H54 (cell line): ENCODE measurements around the gene RAD51B.

Experiments
- DNase-seq: peaks from one replicate; pipeline ENCODE4 v3.0.0; 2011; ENCODE audit warnings: low spot score, mixed read lengths; ENCODE audit not compliant: insufficient read length
- FAIRE-seq: peaks from 3 replicates; lab custom pipeline; 2011; peaks lifted over from hg19 to GRCh38; lab: Jason Lieb, UNC
- POLR2A ChIP-seq: IDR thresholded peaks from 2 replicates; pipeline ENCODE4 v1.6.1; 2011; ENCODE audit warnings: low read depth, mild to moderate bottlenecking, low read length

Gene RAD51B

DNA sequence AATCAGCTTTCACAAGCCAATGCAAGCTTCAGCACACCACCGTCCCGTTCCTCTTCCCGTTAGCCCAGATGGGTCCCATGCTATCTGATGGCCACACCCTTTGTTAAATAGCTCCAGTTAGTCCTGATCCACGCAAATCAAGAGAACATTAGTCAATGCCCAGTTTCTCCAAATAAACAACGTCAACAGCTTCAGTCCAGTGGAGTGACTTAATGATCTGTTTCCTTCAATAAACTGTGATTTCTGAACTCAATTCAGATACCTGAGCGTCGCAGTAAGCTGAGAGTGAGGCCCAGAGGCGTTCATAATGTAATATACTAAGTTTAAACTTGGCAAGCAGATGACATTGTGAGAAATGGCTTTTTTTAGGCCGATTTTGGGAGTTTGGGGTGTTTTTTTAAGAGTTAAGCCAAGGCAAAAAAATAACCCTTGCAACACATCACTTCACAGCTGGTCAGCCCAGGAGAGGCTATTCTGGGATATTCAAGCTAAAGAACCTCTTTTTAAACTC, 861.0 kb downstream of the RAD51B start:
- TF ChIP-seq POLR2A = no peak
- DNase-seq (no peak), FAIRE-seq (no peak)

DNA sequence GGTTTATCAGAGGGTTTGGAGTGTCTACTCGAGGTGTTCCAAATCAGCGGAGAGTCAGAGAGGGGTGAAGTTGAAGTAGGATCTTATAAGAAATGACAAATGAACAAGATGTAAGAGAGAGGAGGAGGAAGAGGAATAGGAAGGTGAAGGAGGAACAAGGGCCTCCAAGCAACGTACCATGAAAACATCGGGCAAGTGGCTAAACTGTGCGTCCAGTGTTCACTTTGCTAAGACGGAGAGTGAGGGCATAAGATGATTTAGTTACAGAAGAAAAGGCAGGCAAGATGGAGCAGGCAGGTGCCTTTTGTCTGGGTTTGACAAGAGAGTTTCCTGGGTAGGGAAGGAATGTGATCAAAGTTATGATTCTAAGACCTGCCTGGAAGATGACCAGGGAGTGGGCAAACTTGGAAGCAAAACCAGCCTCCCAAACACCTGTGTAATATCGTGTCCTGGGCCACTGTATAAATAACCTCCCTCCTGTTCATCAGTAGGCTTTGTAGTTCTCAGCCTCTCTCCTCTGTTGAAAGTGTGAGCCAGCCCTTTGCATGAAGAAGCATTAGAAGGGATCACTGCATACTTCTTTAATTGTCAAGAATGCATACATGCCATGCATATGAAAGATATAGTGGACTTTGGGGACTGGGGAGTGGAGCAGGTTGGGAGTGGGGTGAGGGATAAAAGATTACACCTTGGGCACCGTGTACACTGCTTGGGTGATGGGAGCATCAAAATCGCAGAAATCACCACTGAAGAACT, 861.9 kb downstream of the RAD51B start:
- no peak for FAIRE-seq
- DNase-seq = no peak
- no peak for TF ChIP-seq POLR2A

DNA sequence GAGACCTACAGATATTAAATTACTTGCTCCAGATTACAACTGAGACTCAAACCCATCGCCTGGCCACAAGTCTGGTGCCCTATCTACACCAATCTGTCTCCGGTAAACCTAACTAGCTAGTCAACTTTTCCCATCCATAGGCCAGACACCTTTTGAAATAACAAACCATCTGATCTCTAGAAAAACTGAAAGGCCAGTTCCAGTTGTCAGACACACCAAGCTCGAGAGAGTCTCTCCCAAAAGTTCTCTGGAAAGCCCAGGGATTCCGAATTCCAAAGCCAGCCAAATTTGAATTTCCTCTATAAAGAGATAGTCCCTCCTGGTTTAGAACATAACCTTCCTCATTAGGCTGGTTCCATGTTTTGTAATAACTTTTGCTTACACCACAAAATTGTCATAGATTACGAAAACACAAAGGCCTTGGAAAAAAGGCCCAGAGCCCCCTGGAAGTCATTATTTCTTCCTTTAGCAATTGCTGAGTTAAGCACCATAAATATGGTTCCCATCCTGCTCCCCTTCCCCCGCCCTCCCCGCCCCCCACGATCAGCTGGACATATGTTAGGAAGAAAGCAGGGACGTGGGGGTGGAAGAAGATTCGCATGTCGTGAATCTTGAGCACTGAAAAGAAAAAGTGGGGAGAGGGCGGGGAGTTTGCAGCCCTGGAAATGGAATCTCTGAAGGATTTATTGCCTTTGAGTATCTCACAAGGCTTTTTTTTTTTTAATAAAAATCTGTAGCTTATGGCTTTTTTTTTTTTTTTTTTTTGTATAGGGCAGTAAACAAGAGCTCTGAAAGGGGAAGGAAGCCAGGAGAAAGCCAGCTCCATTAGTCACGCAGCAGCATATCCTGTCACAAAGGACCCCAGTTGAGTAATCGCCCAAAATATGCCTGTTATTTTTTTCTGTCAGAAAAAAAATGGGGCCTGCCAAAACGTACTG, 862.9 kb downstream of the RAD51B start:
- DNase-seq = no peak
- FAIRE-seq = no peak
- TF ChIP-seq POLR2A = no peak

DNA sequence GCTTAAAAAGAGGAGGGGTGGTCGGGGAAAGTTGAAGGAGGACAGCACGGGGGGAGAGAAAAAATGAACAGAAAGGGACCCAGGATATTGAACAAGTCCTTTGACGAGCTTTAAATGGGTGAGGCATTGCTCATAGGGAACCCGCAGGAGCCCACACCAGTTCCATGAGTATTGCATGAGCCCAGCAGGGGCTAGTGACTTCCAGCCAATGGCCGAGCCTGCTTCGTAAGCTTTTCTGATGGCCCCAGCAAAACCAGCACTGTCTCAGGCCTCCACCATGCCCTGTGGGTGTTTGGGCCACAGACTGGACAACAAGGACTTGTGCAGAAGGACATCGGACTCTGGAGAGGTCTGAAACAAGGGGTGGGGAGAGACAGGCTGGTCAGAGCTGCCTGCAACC, 863.7 kb downstream of the RAD51B start:
- FAIRE-seq = no peak
- no peak; the same call in 1 of the 2 replicates for TF ChIP-seq POLR2A
- no peak for DNase-seq

GRCh38 chr14:68684466-68685418, 865.2 kb downstream of the RAD51B start:
- no peak for DNase-seq
- TF ChIP-seq POLR2A = no peak
- no peak for FAIRE-seq

GRCh38 chr14:68685419-68686204, 866.0 kb downstream of the RAD51B start:
- no peak for TF ChIP-seq POLR2A
- FAIRE-seq = peak; percentile 41
- DNase-seq = no peak

- DNase-seq (no peak), FAIRE-seq (no peak)
- TF ChIP-seq POLR2A = no peak
These were observed 866.6 kb downstream of the RAD51B start for GRCh38 chr14:68686205-68686465.

GRCh38 chr14:68686724-68687123, 867.1 kb downstream of the RAD51B start:
- TF ChIP-seq POLR2A = no peak
- FAIRE-seq (no peak), DNase-seq (no peak)

GRCh38 chr14:68687746-68688145, 868.2 kb downstream of the RAD51B start:
- FAIRE-seq (peak; percentile 64), DNase-seq (peak; percentile 52)
- no peak for TF ChIP-seq POLR2A

GRCh38 chr14:68688872-68689371, 869.3 kb downstream of the RAD51B start:
- no peak for TF ChIP-seq POLR2A
- DNase-seq (no peak), FAIRE-seq (no peak)

DNA sequence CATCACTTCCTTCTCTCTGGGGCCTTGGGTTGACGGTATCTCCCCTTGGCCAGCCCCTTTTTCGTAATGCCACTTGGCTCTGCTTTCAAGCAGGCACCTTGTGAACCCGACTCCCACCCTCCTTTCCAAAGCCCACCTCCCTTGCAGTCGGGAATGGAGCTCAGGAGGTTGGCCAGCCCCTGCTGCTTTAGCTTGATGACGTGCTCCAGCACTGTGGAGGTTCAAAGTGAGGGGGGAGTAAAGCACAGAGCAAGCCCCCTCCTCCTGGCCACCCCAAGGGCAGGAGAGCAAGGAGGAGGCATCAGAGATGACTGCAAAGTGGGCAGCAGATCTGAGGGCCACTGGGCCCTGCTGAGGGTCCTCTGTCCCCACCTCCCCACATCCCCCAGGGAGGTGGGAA, 869.9 kb downstream of the RAD51B start:
- DNase-seq = no peak
- no peak for FAIRE-seq
- TF ChIP-seq POLR2A = no peak

DNA sequence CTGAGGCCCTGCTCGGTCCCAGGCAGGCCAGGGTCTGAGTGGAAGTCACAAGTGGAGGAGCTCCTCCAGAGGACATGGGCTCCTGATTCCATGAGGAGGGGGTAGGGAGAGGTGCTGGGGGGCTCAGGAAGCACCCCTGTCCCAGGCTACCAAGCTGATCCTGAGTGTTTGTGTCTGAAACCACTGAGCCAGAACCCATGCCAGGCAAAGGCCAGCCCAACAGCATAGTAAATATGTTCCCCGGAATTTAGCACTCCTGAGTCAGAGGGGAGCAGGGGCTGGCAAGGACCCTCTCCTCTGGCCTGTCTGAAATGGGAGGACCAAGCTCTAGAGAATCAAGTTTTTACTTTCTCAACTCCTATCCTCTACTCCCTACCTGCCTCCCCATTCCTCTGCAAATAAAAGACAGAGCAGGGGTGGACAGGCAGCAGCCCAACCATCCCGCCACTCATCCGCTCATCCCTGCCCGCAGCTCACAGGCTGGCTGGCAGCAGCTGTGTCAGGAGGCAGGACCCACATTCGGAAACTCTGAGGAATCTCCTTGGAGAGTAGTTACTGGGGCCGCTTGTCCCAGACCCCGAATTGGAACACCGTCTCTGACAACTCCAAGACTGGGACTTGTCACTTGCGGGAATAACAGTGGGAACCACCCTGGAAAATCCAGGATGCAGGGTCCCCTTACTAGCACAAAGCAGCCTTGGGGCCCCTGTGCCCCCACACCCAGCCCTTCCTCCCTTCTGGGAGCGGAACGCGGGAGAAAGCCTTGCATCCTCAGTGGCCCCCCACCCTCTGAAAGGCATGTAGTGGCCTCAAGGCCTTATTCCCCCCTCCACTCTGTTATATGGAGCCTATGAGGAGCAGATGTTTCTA, 870.7 kb downstream of the RAD51B start:
- DNase-seq (no peak), FAIRE-seq (no peak)
- TF ChIP-seq POLR2A = no peak
